Spleen (tissue), 11 donors: ENCODE measurements around the gene SMIM35. TPM values are rescaled to one million over a fixed set of nuclear protein-coding genes. Genes with fewer than 3 reads are reported as not detected.

Experiments
- DNase-seq: peaks from one replicate; pipeline ENCODE4 v3.0.0-alpha.2; 2020
- H3K27ac ChIP-seq, 8 donors: fragments of 200-600 bp; sonication (generic) in 7 of 8; 1 replicate in 4 of 8; 2 replicates in 4 of 8; pipeline versions ENCODE4 v1.5.0 to v1.8.0; 2016 to 2021; ENCODE audit warnings: inconsistent platforms in 4 of 8, mild to moderate bottlenecking in 4 of 8, moderate library complexity in 1 of 8
- H3K27me3 ChIP-seq, 7 donors: fragments of 200-600 bp; sonication (generic) in 6 of 7; replicated peaks in 1 of 7; 1 replicate in 4 of 7; 2 replicates in 3 of 7; pipeline versions ENCODE4 v1.5.0 to v1.8.0; 2016 to 2021; ENCODE audit warnings: inconsistent platforms in 3 of 7, mild to moderate bottlenecking in 1 of 7
- H3K36me3 ChIP-seq, 6 donors: fragments of 200-600 bp; sonication (generic) in 5 of 6; 1 replicate in 4 of 6; 2 replicates in 2 of 6; pipeline versions ENCODE4 v1.5.0 to v1.8.0; 2016 to 2021; ENCODE audit warnings: inconsistent platforms in 2 of 6
- H3K4me1 ChIP-seq, 6 donors: fragments of 200-600 bp; sonication (generic) in 5 of 6; 1 replicate in 3 of 6; 2 replicates in 3 of 6; pipeline versions ENCODE4 v1.5.0 to v1.8.0; 2016 to 2021; ENCODE audit warnings: inconsistent platforms in 3 of 6
- H3K4me3 ChIP-seq, 8 donors: fragments of 200-600 bp; sonication (generic) in 7 of 8; 1 replicate in 4 of 8; 2 replicates in 4 of 8; pipeline versions ENCODE4 v1.5.0 to v1.8.0; 2016 to 2021; ENCODE audit warnings: inconsistent platforms in 4 of 8, mild to moderate bottlenecking in 4 of 8, moderate library complexity in 2 of 8
- H3K9me3 ChIP-seq, 8 donors: fragments of 200-600 bp; sonication (generic) in 7 of 8; 1 replicate in 4 of 8; 2 replicates in 4 of 8; pipeline versions ENCODE4 v1.5.0 to v1.8.0; 2016 to 2021; ENCODE audit warnings: inconsistent platforms in 4 of 8
- POLR2A ChIP-seq, 3 donors: fragments of 450-650 bp; IDR thresholded peaks; one replicate each; pipeline ENCODE4 v1.5.1; 2017; ENCODE audit warnings: antibody characterized with exemption in 3 of 3, mild to moderate bottlenecking in 1 of 3
- POLR2AphosphoS5 ChIP-seq, 3 donors: sonication (generic); formaldehyde crosslinking; IDR thresholded peaks; one replicate each; pipeline ENCODE4 v1.5.1; 2017; ENCODE audit warnings: antibody characterized with exemption in 3 of 3
- WGBS, 5 donors: extraction: QIAGEN DNeasy Blood & Tissue Kit in 3 of 5; methylation state at CpG; one replicate each; pipeline versions ENCODE4 v1.1.5 to v1.1.7; 2013 to 2018; 5-methylcytosine and 5-hydroxymethylcytosine counted together
- intact Hi-C: fragments of 100-400 bp; cut with DNase I; formaldehyde crosslinking; loops from one replicate; pipeline ENCODE4 v1.15.0; 2023; ENCODE audit warnings: low total_unique reads
- polyA plus RNA-seq, 3 donors: library from polyadenylated mRNA; stranded (reverse); fragments of 200-250 nt; gene quantifications; one replicate each; pipeline ENCODE4 v1.2.1, GENCODE V29; 2013
- total RNA-seq, 7 donors: library from RNA; depleted of rRNA in 3 of 7; stranded (reverse); fragments of >200 nt in 3 of 7; fragmentation: NEBNext Ultra II Directional in 4 of 7; extraction: Animal tissue kit (Norgen Biotek cat#: 25700) in 4 of 7; gene quantifications; one replicate each; pipeline versions ENCODE4 v1.1.0 to v1.2.1, GENCODE V29; 2016 to 2021
- TF ChIP-seq, protein P1 (sequence below), 11 experiments: fragments of 200-600 bp in 7 of 11; fragments of 450-650 bp in 4 of 11; sonication (generic) in 4 of 11; IDR thresholded peaks in 8 of 11; conservative IDR thresholded peaks in 3 of 11; 1 replicate in 7 of 11; 2 replicates in 4 of 11; pipeline versions ENCODE4 v1.4.0 to v1.8.0; 2016 to 2021; ENCODE audit warnings: antibody characterized with exemption in 11 of 11, inconsistent platforms in 4 of 11, mild to moderate bottlenecking in 1 of 11
- donor health status: healthy with polysubstance abuse.
- donor health status: DM: no; HTN: no; CAD: no; lungs with moderate emphysema.
- donor health status: DM: no; HTN: no; CAD: no.
- donor health status: Bipolar disorder and iron deficiency.
- donor health status: healthy.
- donor health status: DM: no; HTN: no; CAD: no.
- donor health status: DM: yes; HTN: yes; CAD: no.

The SMIM35 gene
- total and polyA plus RNA-seq, 10 donors = 0.16 to 1.3 (median 0.39) TPM

DNA sequence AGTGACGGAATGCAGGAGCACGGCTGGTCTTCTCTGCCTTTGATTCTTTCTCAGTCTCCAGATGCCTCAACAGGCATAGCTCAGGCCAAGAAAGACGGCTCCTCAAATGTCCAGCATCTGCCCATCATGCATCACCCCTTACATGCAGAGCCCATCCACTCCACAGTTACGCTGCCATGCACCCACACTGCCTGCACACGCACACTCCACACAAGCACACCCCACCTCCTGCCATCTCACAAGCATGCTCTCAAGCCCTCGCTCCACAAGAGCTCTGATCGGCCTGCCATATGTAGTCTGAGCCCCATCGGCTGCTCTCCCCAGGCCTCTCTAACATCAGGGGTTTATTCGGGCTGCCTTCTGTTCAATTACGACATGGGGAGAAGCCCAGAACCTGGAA is 47.1 kb upstream of the SMIM35 start:
- Histone ChIP-seq H3K27ac (no peak overlapping the region), H3K36me3 (no peaks in the 10 kb centered on the region), H3K9me3 (no peaks in the 10 kb centered on the region), H3K4me3 (no peak overlapping the region), H3K4me1 (no peaks in the 10 kb centered on the region), H3K27me3 (peaks cover 0 to 47% (median 0%) of the 10 kb centered on the region in 7 donors)
- TF ChIP-seq POLR2AphosphoS5 (IDR thresholded peaks at IDR 0.05) (no peak), POLR2A (IDR thresholded peaks at IDR 0.05) (no peak)
- TF ChIP-seq, protein P1, sequence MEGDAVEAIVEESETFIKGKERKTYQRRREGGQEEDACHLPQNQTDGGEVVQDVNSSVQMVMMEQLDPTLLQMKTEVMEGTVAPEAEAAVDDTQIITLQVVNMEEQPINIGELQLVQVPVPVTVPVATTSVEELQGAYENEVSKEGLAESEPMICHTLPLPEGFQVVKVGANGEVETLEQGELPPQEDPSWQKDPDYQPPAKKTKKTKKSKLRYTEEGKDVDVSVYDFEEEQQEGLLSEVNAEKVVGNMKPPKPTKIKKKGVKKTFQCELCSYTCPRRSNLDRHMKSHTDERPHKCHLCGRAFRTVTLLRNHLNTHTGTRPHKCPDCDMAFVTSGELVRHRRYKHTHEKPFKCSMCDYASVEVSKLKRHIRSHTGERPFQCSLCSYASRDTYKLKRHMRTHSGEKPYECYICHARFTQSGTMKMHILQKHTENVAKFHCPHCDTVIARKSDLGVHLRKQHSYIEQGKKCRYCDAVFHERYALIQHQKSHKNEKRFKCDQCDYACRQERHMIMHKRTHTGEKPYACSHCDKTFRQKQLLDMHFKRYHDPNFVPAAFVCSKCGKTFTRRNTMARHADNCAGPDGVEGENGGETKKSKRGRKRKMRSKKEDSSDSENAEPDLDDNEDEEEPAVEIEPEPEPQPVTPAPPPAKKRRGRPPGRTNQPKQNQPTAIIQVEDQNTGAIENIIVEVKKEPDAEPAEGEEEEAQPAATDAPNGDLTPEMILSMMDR (IDR thresholded peaks at IDR 0.05 in 8 of 11, conservative IDR thresholded peaks at IDR 0.05 in 3 of 11) = no peak
- intact Hi-C loops = no loop called here
- WGBS, 5 donors = 84 to 95% (median 93%) methylated on average over 10 of the region's 10 CpGs
- no peak for DNase-seq

DNA sequence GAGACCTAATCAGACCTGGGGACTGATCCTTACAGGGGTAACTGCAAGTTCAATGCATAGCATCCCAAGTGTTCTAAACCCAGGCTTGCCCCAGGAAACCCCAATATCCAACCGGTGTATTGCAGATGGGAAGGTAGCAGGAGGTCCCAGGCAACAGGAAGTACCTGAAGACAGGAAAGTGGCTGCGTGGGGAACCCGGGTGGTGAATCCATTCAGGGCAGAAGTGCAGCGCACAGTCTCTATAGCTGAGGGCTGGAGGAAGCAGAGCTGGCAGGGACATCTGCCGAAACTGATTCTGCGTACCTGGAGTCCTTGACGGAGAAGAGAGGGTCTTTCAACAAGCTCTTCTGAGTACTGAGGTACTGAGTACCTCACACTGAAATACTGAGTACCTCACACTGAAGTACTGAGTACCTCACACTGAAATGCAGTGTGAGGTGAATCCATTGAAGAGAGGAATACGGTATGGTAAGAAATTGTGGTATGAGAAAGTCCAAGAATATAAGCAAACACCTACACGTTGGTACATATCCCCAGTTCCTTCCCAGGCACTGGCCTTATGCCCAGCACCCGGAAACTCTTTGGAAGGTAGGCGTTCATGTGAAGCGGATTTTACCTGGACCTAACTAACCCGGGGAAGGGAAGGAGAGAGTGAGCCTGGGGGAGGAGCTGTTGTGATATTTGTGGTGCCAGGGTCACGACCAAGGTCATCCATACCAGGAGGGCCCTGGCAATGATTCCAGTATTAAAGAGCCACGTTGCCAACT is 45.8 kb upstream of the SMIM35 start:
- TF ChIP-seq POLR2AphosphoS5 (IDR thresholded peaks at IDR 0.05) = no peak
- TF ChIP-seq, protein P1 (IDR thresholded peaks at IDR 0.05 in 8 of 11, conservative IDR thresholded peaks at IDR 0.05 in 3 of 11) = no peak
- 75 to 86% (median 78%) methylated on average over 15 of the region's 15 CpGs for WGBS, 5 donors
- DNase-seq = no peak

DNA sequence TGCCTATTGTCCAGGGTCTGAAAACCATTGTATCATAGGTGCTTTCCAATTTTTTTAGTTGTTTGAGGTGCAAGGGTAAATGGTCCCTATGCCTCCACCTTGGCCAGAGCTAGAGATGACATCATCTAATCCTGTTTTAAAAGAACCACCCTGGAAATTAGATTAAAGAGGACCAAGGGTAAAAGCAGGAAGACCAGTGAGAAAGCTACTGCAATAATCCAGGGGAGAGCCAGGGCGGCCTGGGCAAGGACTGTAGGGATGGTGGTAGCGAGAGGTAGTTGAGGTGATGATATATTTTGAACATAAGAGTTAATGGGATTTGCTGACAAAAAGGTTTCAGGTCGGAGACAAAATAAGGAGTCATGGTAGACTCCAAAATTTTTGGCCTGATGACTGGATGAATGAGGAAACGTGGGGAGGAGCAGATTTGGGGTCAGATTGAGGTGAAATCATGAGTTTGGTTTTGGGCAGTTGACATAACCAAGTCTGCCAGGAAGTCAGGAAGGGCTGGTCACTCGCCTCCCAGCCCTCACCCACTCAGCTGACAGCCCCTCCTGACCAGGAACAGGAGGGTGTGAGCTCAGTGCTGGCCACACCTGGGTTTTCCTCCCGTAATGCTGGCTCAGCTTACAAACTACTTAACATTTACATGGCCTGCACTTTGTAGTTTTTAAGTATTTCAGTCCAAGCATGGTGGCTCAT is 42.9 kb upstream of the SMIM35 start:
- Histone ChIP-seq H3K27me3 (peaks cover 0 to 19% (median 0%) of the 10 kb centered on the region in 7 donors), H3K36me3 (no peaks in the 10 kb centered on the region), H3K4me3 (no peak overlapping the region), H3K27ac (no peak overlapping the region), H3K9me3 (no peaks in the 10 kb centered on the region), H3K4me1 (no peaks in the 10 kb centered on the region)
- intact Hi-C loops = no loop called here
- no peak for DNase-seq
- 55 to 68% (median 66%) methylated on average over 6 of the region's 6 CpGs for WGBS, 5 donors
- TF ChIP-seq POLR2A (IDR thresholded peaks at IDR 0.05) = no peak
- TF ChIP-seq POLR2AphosphoS5 (IDR thresholded peaks at IDR 0.05) = no peak

More for the DNA sequence above, 45.8 kb upstream of the SMIM35 start:
- H3K27me3 ChIP-seq = peaks cover 0 to 48% (median 0%) of the 10 kb centered on the region in 7 donors
- H3K36me3 ChIP-seq = no peaks in the 10 kb centered on the region
- H3K9me3 ChIP-seq = no peaks in the 10 kb centered on the region
- no peaks in the 10 kb centered on the region for H3K4me1 ChIP-seq
- intact Hi-C loops = no loop called here
- no peak overlapping the region for H3K27ac ChIP-seq
- H3K4me3 ChIP-seq = no peak overlapping the region

DNA sequence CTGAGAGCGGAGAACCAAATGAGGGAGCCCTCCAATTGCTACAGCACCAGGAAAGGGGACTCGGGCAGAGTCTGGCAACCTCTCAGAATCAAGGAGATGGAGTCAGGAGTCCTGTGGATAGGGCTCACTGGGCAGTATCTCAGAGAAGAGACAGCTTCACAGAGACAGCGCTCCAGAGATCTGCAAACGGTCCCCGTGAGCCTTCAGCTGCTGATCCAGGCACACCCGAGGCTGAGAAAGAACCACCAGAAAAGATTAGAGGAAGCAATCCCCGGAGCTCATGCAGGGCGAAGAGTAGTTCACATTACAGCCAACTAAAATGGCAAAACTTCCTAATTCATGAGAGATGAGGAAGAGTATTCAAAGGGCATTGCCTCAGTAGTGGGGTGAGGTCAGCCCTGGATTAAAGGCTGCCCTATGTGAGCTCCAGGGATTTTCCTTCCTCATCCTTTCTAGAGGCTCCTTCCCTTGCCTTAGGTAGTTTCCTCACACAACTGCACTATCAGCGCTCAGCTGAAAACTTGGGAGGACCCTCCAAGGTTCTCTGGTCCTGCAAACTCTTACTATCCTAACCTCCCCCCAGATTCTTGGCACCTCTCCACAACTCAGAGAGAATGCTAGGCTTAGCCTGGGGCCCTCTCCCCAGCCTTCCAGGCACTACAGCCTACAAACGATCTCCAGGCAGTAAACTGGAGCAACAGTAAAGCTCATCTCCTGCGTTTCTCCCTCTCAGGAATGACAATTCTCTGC is 42.1 kb upstream of the SMIM35 start:
- WGBS, 5 donors = 65 to 71% (median 68%) methylated on average over 11 of the region's 11 CpGs
- Histone ChIP-seq H3K36me3 (no peaks in the 10 kb centered on the region), H3K4me1 (no peaks in the 10 kb centered on the region), H3K4me3 (no peak overlapping the region), H3K27ac (no peak overlapping the region), H3K9me3 (no peaks in the 10 kb centered on the region), H3K27me3 (peaks cover 0 to 13% (median 0%) of the 10 kb centered on the region in 7 donors)
- DNase-seq = no peak
- TF ChIP-seq, protein P1 (IDR thresholded peaks at IDR 0.05 in 8 of 11, conservative IDR thresholded peaks at IDR 0.05 in 3 of 11) = no peak
- TF ChIP-seq POLR2A (IDR thresholded peaks at IDR 0.05) (no peak), POLR2AphosphoS5 (IDR thresholded peaks at IDR 0.05) (no peak)
- intact Hi-C loops = no loop called here
